Measurements from ENCODE around the gene WDR64.

WDR64 gene

DNA sequence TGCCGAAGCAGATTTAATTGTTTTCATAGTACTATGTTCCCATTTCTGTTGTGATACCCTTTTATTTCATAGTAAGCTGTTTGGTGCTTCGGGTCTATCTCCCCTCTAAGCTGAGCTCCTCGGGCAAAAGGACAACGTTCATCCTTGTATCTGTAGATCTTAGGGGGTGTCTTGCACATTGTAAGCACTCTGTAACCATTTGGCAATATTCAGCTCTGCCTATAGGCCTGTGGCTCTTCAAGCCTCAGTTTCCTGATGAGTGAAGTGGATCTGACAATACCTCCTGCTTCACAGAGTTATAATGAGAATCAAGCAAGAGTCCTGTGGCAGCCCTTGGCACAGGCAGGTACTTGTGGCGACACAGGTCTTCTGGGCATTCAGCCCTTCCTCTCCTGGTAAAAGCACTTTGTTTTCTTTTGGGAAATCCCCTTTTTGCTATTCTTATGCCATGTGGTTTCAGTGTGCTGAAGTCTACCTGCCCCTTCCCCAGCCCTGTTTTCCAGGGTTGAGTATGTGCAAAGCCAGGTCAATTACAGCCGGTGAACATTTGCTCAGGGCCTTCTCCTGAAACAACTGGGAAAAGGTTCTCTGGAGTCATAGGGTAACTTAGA lies 187.4 kb downstream of the WDR64 start:
- no peak for DNase-seq (ENCODE audit: low read depth)

DNA sequence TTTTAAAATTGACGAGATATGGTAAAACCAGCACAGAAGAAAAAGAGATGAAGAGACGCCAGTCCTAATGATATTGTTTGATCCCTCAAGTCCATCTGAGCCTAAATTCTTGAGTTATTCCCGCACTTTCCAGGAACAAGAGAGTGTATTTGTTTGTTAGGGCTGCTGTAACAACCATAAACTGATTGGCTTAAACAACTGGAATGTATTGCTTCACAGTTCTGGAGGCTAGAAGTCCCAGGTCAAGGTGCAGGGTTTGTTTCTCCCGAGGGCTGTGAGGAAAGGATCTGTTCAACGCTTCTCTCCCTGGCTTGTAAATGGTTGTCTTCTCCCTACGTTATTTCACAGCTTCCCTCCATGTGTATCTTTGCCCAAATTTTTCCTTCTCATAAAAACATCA lies 188.1 kb downstream of the WDR64 start:
- DNase-seq (ENCODE audit: low read depth), result no peak

DNA sequence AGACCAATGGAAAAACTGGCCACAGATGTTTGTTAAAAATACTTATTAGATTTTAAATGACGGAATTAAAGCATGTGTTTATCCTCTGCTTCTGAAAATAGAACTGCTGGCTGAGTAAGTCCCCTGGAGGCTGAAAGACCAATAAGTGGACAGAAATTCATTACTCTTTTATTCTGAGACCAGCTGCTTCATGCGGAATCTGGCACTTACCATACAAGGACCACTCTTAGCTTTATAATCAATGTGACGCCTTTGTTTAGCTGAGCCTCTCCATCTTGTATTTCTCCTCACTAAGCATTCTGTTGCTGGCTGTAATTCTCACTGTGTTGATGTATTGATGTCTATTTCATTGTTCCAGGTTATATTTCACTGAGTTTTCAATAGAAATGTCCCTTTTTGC lies 189.6 kb downstream of the WDR64 start:
- DNase-seq (ENCODE audit: low read depth), result no peak

DNA sequence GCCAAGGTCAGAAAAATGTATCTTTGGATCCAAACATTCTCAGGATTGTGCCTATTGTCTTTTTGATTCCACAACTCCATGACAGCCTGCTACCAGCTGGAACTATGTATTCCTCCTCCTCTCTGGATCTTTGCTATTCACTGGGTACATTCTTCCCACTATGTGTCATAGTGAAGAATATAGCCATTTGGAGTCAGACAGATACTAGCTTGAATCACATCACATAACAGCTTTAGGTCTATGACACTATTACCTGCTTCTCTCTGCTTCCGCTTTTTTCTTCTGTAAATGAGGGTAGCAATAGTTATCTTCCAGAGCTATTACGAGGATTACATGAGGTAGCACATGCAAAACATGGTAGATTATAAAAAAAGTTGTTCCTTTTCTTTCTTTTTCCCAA lies 190.5 kb downstream of the WDR64 start:
- DNase-seq (ENCODE audit: low read depth), result no peak

GRCh38 chr1:241844593-241844992 lies 192.5 kb downstream of the WDR64 start:
- DNase-seq (ENCODE audit: low read depth), result no peak

GRCh38 chr1:241846375-241846774 lies 194.3 kb downstream of the WDR64 start:
- no peak for DNase-seq (ENCODE audit: low read depth)

DNA sequence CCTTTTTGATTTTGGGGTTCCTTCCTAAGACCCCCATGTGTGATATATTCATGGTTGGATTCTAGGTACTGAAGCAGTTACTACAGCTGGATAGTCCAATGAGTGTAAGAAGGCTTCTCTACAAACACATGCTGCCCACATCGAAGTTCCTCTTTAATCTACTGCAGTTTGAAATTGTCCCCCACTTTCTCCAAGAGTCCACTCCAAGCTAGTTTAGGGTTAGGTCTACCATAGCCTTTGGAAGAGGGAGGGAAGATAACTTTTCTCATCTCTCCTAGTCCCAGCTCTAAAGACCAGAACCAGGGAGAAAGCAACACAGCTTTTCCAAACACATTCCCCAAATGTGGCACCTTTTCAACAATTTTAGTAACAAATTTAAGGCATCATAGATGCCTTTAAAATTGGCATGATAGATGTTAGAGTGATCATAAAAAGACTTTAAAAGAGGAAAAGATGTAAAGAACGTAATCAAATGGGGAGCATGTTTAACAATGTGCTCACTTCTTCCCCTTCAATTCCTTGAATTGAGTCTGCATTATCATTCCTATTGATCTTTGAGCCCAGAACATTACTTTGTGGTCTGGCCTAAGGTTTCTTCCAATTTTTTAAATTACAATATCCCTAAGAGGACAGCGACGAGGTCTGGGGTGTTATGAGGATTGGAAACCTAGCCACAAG lies 194.9 kb downstream of the WDR64 start:
- DNase-seq (ENCODE audit: low read depth), result no peak

DNA sequence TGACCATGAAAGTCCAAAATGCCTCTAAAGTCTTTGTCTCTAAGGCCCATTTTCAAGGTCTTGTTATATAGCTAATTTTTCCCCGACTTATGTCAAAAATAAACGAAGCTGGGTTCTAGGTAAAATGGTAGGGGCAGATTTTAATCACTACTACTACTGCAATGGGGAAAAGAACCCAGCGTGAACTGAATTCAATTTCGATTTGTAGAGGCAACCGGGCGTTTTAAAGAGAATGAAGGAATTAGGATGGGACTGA lies 195.4 kb downstream of the WDR64 start:
- no peak for DNase-seq (ENCODE audit: low read depth)

- DNase-seq (ENCODE audit: low read depth), result peak; percentile 77
These were observed 196.0 kb downstream of the WDR64 start, which contains the start of gene EXO1 for GRCh38 chr1:241847796-241848685. Gene EXO1, plus strand, starts transcription at chr1:241848204. Its CDS starts 2,222 bp downstream, at chr1:241850426.

DNA sequence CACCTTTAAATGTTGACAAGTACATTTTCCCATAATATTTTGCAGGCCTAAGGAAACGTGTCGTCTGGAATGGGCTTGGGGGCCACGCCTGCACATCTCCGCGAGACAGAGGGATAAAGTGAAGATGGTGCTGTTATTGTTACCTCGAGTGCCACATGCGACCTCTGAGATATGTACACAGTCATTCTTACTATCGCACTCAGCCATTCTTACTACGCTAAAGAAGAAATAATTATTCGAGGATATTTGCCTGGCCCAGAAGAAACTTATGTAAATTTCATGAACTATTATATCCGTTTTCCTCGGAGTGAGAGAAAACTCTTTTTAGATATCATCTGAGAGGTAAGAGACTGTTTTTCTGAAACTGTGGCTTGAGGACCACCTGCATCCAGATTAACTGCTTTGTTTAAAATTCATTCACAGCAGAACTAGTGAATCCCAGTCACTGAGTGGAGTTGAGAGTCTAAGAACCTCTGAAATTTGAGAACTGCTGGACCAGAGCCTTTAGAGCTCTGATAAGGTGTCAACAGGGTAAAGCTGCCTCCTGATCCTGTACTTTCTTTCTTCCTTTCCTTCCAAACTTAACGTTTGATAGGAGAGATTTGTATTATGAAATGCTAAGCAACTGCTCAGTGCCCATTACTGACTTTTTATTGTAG lies 196.7 kb downstream of the WDR64 start:
- DNase-seq (ENCODE audit: low read depth), result no peak

DNA sequence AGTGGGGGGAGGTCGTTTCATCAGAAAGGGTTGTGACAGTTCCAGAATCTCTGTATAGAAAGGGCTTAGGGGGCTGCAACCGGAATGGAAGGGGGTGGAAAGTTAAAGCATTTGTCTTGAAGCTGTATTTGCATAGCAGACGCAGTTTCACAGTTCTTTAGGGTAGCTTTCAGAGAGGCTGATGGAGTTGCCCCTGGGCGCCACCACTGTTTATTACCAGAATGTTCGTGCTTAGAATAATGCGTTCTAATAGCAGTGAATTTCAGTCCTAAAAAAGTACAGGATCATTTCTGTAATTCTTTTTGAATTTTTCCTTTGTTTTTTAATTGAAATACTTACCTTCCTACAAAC lies 197.2 kb downstream of the WDR64 start:
- no peak for DNase-seq (ENCODE audit: low read depth)

Data from stimulated activated CD8-positive, alpha-beta memory T cell treated with anti-CD3 and anti-CD28 coated beads, Interleukin-12 subunit alpha, Interleukin-12 subunit beta, amount 100 ng/mL, for 4 hours (primary cell).